ENCODE results near the gene NFKBIA.

DNA sequence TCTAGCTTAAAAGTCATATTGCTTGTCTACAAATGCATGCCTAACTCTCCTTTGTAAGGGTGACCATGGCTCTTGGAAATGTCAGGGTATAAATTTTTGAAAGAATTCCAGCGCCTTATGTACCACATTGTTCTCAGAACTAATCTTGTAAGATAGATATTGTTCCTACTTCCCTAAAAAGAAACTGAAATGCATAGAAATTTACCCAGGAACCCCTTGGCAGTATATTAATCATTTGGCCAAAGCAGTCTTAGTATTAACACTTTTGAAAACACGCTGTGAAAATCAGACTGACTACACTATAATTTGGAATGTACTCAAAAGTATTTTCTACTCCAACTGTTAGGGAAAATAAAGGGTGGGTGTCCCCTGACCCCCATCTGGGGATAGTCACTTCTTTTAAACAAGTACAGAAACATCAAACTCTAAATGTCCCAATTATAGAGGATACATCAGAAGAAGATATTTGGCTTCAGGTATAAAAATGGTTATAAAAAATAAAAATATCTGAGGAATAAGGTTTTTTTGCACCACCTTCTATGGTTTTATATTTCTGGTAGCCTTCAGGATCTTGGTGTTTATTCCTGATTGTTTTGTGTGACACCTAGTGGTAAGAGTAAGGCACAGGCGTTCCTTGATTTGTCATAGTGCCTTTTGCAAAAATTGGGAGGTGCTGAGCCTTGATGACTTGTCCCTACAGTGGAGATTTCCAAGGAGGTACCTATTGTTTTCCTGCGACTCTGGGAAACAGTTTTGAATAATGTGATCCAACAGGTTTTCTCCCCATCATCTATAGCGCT, 2.2 kb upstream of the NFKBIA start:
- TF ChIP-seq, protein P1, sequence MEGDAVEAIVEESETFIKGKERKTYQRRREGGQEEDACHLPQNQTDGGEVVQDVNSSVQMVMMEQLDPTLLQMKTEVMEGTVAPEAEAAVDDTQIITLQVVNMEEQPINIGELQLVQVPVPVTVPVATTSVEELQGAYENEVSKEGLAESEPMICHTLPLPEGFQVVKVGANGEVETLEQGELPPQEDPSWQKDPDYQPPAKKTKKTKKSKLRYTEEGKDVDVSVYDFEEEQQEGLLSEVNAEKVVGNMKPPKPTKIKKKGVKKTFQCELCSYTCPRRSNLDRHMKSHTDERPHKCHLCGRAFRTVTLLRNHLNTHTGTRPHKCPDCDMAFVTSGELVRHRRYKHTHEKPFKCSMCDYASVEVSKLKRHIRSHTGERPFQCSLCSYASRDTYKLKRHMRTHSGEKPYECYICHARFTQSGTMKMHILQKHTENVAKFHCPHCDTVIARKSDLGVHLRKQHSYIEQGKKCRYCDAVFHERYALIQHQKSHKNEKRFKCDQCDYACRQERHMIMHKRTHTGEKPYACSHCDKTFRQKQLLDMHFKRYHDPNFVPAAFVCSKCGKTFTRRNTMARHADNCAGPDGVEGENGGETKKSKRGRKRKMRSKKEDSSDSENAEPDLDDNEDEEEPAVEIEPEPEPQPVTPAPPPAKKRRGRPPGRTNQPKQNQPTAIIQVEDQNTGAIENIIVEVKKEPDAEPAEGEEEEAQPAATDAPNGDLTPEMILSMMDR (IDR thresholded peaks at IDR 0.05), result peak; percentile 43
- TF ChIP-seq CREB1 (CRISPR knock-in tag; IDR thresholded peaks at IDR 0.05) (no peak), ZNF232 (CRISPR knock-in tag; IDR thresholded peaks at IDR 0.05) (no peak), NR1H2 (CRISPR knock-in tag; IDR thresholded peaks at IDR 0.05) (no peak), NR3C1 (CRISPR knock-in tag; conservative IDR thresholded peaks at IDR 0.05; ENCODE audit: low read depth) (no peak), ETV6 (CRISPR knock-in tag; IDR thresholded peaks at IDR 0.05) (no peak), ZNF121 (CRISPR knock-in tag; IDR thresholded peaks at IDR 0.05) (no peak), ZNF138 (CRISPR knock-in tag; conservative IDR thresholded peaks at IDR 0.05) (no peak)
- TF ChIP-seq, protein P2, sequence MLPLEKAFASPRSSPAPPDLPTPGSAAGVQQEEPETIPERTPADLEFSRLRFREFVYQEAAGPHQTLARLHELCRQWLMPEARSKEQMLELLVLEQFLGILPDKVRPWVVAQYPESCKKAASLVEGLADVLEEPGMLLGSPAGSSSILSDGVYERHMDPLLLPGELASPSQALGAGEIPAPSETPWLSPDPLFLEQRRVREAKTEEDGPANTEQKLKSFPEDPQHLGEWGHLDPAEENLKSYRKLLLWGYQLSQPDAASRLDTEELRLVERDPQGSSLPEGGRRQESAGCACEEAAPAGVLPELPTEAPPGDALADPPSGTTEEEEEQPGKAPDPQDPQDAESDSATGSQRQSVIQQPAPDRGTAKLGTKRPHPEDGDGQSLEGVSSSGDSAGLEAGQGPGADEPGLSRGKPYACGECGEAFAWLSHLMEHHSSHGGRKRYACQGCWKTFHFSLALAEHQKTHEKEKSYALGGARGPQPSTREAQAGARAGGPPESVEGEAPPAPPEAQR (CRISPR knock-in tag; IDR thresholded peaks at IDR 0.05), result no peak
- TF ChIP-seq, protein P3, sequence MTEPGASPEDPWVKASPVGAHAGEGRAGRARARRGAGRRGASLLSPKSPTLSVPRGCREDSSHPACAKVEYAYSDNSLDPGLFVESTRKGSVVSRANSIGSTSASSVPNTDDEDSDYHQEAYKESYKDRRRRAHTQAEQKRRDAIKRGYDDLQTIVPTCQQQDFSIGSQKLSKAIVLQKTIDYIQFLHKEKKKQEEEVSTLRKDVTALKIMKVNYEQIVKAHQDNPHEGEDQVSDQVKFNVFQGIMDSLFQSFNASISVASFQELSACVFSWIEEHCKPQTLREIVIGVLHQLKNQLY (CRISPR knock-in tag; IDR thresholded peaks at IDR 0.05), result no peak
- TF ChIP-seq, protein P4, sequence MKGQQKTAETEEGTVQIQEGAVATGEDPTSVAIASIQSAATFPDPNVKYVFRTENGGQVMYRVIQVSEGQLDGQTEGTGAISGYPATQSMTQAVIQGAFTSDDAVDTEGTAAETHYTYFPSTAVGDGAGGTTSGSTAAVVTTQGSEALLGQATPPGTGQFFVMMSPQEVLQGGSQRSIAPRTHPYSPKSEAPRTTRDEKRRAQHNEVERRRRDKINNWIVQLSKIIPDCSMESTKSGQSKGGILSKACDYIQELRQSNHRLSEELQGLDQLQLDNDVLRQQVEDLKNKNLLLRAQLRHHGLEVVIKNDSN (CRISPR knock-in tag; IDR thresholded peaks at IDR 0.05), result no peak
- TF ChIP-seq, protein P5, sequence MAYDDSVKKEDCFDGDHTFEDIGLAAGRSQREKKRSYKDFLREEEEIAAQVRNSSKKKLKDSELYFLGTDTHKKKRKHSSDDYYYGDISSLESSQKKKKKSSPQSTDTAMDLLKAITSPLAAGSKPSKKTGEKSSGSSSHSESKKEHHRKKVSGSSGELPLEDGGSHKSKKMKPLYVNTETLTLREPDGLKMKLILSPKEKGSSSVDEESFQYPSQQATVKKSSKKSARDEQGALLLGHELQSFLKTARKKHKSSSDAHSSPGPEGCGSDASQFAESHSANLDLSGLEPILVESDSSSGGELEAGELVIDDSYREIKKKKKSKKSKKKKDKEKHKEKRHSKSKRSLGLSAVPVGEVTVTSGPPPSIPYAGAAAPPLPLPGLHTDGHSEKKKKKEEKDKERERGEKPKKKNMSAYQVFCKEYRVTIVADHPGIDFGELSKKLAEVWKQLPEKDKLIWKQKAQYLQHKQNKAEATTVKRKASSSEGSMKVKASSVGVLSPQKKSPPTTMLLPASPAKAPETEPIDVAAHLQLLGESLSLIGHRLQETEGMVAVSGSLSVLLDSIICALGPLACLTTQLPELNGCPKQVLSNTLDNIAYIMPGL (CRISPR knock-in tag; IDR thresholded peaks at IDR 0.05), result no peak
- TF ChIP-seq, protein P6, sequence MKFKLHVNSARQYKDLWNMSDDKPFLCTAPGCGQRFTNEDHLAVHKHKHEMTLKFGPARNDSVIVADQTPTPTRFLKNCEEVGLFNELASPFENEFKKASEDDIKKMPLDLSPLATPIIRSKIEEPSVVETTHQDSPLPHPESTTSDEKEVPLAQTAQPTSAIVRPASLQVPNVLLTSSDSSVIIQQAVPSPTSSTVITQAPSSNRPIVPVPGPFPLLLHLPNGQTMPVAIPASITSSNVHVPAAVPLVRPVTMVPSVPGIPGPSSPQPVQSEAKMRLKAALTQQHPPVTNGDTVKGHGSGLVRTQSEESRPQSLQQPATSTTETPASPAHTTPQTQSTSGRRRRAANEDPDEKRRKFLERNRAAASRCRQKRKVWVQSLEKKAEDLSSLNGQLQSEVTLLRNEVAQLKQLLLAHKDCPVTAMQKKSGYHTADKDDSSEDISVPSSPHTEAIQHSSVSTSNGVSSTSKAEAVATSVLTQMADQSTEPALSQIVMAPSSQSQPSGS (CRISPR knock-in tag; IDR thresholded peaks at IDR 0.05; ENCODE audit: borderline replicate concordance, low read depth), result no peak
